PFSK-1 (cell line): ENCODE data around the gene ATP8B1.
A peak's percentile ranks its signal among the peaks of the same experiment; 100 is the strongest.

Source experiments
- FOXP2 ChIP-seq: optimal IDR thresholded peaks from 2 replicates; pipeline ENCODE3; 2011; ENCODE audit warnings: borderline replicate concordance, control low read depth, inconsistent platforms; ENCODE audit not compliant: insufficient read depth; ENCODE audit errors: extremely low read length, extremely low read depth
- POLR2AphosphoS5 ChIP-seq: IDR thresholded peaks from 2 replicates; pipeline ENCODE4 v1.6.1; 2012; ENCODE audit warnings: low read depth, mild to moderate bottlenecking, control low read depth, low read length, moderate library complexity
- SIN3A ChIP-seq: IDR thresholded peaks from 2 replicates; pipeline ENCODE4 v1.6.1; 2012; ENCODE audit warnings: mild to moderate bottlenecking, low read length, moderate library complexity, borderline replicate concordance; ENCODE audit not compliant: insufficient read depth
- TAF1 ChIP-seq: IDR thresholded peaks from 2 replicates; pipeline ENCODE4 v1.6.1; 2012; ENCODE audit warnings: low read length, control low read depth, borderline replicate concordance; ENCODE audit not compliant: insufficient read depth
- TF ChIP-seq, protein P1 (sequence below), 2 experiments: IDR thresholded peaks; 2 replicates each; pipeline versions ENCODE4 v1.6.1 to v1.8.0; 2011 to 2012; ENCODE audit warnings: low read depth in 2 of 2, low read length in 2 of 2, control low read depth in 1 of 2, inconsistent platforms in 1 of 2, mild to moderate bottlenecking in 1 of 2, moderate library complexity in 1 of 2; ENCODE audit not compliant: insufficient read depth in 1 of 2

Gene ATP8B1

GRCh38 chr18:57687970-57688369 lies 115.1 kb downstream of the ATP8B1 start:
- TF ChIP-seq FOXP2 (no peak), SIN3A (no peak)
- TF ChIP-seq, protein P1, sequence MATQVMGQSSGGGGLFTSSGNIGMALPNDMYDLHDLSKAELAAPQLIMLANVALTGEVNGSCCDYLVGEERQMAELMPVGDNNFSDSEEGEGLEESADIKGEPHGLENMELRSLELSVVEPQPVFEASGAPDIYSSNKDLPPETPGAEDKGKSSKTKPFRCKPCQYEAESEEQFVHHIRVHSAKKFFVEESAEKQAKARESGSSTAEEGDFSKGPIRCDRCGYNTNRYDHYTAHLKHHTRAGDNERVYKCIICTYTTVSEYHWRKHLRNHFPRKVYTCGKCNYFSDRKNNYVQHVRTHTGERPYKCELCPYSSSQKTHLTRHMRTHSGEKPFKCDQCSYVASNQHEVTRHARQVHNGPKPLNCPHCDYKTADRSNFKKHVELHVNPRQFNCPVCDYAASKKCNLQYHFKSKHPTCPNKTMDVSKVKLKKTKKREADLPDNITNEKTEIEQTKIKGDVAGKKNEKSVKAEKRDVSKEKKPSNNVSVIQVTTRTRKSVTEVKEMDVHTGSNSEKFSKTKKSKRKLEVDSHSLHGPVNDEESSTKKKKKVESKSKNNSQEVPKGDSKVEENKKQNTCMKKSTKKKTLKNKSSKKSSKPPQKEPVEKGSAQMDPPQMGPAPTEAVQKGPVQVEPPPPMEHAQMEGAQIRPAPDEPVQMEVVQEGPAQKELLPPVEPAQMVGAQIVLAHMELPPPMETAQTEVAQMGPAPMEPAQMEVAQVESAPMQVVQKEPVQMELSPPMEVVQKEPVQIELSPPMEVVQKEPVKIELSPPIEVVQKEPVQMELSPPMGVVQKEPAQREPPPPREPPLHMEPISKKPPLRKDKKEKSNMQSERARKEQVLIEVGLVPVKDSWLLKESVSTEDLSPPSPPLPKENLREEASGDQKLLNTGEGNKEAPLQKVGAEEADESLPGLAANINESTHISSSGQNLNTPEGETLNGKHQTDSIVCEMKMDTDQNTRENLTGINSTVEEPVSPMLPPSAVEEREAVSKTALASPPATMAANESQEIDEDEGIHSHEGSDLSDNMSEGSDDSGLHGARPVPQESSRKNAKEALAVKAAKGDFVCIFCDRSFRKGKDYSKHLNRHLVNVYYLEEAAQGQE (IDR thresholded peaks at IDR 0.05; ENCODE audit: insufficient read depth in 1 of 2, low read depth in 2 of 2, low read length in 2 of 2), result peak; percentile 78 to 90

DNA sequence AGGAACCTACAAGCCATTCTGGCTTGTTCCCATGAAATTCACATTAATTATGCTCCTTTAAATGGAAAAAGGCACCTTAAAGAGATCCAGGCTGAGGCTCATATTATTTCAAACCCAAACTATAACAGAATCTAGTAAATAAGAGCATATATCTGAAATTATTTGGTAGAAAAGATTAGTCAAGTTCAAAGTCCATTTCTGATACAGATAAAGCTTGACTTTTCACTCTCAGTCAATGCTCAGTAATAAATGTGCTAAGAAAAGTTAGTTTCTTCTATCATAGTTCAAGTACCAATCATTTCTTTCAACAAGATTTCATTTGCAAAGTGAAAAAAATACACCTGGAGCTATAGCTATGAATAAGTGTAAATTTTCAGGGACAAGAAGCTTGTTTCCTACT lies 119.6 kb downstream of the ATP8B1 start:
- no peak for TF ChIP-seq POLR2AphosphoS5
- TF ChIP-seq SIN3A, result no peak
- TF ChIP-seq, protein P1 (IDR thresholded peaks at IDR 0.05; ENCODE audit: insufficient read depth in 1 of 2, low read depth in 2 of 2, low read length in 2 of 2), result no peak
- TF ChIP-seq TAF1, result no peak
- TF ChIP-seq FOXP2, result no peak

DNA sequence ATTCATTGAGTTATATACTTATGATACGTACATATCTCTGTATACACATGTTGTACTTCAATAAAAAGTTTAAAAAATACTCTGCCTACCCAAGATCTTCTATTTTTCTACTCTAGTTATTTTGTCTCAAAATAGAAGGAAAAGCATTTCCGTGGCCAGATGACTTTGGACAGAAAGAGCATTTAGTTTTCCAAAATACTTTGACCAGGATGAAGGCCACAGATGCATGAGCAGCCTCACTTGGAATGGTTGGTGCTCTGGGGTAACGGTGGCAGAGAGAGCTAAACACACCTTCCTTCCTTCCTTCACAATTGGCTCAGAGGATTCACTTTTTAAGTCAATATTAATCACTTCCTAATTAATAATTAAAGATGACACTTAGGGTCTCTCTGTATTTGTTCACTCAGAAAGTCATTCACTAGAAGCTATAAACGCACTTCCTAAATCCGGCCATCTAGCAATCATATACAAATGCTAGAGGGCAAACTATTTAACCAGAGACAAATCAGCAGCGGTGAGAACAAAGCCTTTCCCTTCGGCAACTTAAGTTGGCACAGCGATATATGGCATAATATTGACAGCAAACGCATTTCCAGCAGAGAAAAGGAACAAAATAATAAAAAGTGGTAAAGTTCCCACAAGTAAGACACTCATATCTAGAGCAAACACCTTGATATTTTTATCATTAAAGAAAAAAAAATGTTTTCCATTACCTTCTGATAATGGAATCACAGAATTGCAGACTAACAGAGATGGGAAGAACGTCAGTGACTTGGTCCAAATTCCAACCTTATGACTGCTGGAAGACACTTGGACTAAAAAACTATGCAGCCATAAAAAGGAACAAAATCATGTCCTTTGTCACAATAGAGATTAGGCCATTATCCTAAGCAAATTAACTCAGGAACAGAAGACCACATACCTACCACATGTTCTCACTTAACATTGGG lies 125.6 kb downstream of the ATP8B1 start:
- TF ChIP-seq SIN3A (no peak), FOXP2 (no peak), POLR2AphosphoS5 (no peak), TAF1 (no peak)
- TF ChIP-seq, protein P1 (IDR thresholded peaks at IDR 0.05; ENCODE audit: insufficient read depth in 1 of 2, low read depth in 2 of 2, low read length in 2 of 2), result no peak

DNA sequence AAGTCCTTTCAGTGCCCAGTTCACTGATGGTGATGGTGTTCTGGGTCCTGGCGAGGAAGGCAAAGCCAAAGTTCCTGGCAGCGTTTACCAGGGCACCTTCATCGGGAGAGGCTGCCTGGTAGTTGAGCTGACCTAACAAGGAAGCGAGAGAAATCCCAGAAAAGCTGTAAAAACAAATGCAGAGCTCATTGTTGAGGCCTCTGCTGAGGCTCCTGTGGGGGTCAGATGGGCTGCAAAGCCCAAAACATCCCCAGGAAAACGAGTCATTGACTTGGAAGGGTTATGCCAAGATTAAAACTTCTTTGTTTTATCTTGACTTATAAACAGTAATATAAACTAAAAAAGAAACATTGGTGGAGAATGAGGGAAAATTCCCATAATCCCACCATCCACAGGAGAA lies 128.2 kb downstream of the ATP8B1 start:
- TF ChIP-seq POLR2AphosphoS5 (no peak), TAF1 (no peak), FOXP2 (no peak), SIN3A (no peak)
- TF ChIP-seq, protein P1 (IDR thresholded peaks at IDR 0.05; ENCODE audit: insufficient read depth in 1 of 2, low read depth in 2 of 2, low read length in 2 of 2), result no peak
